Upper lobe of left lung (tissue), 6 donors: Measurements from ENCODE around the gene CRELD2. TPM values are rescaled to one million over a fixed set of nuclear protein-coding genes. Genes with fewer than 3 reads are reported as not detected.
A peak's percentile ranks its signal among the peaks of the same experiment; 100 is the strongest.

ENCODE experiments used
- ATAC-seq, 2 donors: fragments of 200-7000 bp; cut with Tn5 transposase; one replicate each; pipeline ENCODE4 v1.9.1; 2022; ENCODE audit warnings: mild to moderate bottlenecking in 2 of 2, moderate library complexity in 2 of 2; ENCODE audit not compliant: low FRiP score in 2 of 2
- DNase-seq, 2 donors: peaks; one replicate each; pipeline ENCODE4 v3.0.0-alpha.2; 2019 to 2020
- H3K27ac ChIP-seq, 4 donors: fragments of 200-600 bp; sonication (generic); one replicate each; pipeline ENCODE4 v1.5.1; 2016 to 2019
- H3K27me3 ChIP-seq, 4 donors: fragments of 200-600 bp; sonication (generic); one replicate each; pipeline ENCODE4 v1.5.1; 2017 to 2019
- H3K36me3 ChIP-seq, 4 donors: fragments of 200-600 bp; sonication (generic); one replicate each; pipeline ENCODE4 v1.5.1; 2016 to 2019
- H3K4me1 ChIP-seq, 4 donors: fragments of 200-600 bp; sonication (generic); one replicate each; pipeline ENCODE4 v1.5.1; 2018 to 2019
- H3K4me3 ChIP-seq, 4 donors: fragments of 200-600 bp; sonication (generic); one replicate each; pipeline ENCODE4 v1.5.1; 2017 to 2019; ENCODE audit warnings: mild to moderate bottlenecking in 2 of 4, moderate library complexity in 1 of 4
- H3K9me3 ChIP-seq, 4 donors: fragments of 200-600 bp; sonication (generic); one replicate each; pipeline ENCODE4 v1.5.1; 2018 to 2019
- EP300 ChIP-seq, 4 donors: sonication (generic); formaldehyde crosslinking; IDR thresholded peaks; one replicate each; pipeline ENCODE4 v1.5.1; 2017; ENCODE audit warnings: antibody characterized with exemption in 4 of 4, control low read depth in 2 of 4
- POLR2A ChIP-seq, 4 donors: fragments of 450-650 bp; IDR thresholded peaks; one replicate each; pipeline ENCODE4 v1.5.1; 2016 to 2017; ENCODE audit warnings: antibody characterized with exemption in 4 of 4, mild to moderate bottlenecking in 2 of 4
- POLR2AphosphoS5 ChIP-seq, 2 donors: sonication (generic); formaldehyde crosslinking; IDR thresholded peaks; one replicate each; pipeline ENCODE4 v1.5.1; 2017; ENCODE audit warnings: antibody characterized with exemption in 2 of 2
- WGBS, 2 donors: methylation state at CpG; one replicate each; pipeline ENCODE4 v1.1.5; 2017 to 2018; 5-methylcytosine and 5-hydroxymethylcytosine counted together
- total RNA-seq, 6 donors: library from RNA; depleted of rRNA in 4 of 6; stranded (reverse); fragments of >200 nt in 4 of 6; gene quantifications; one replicate each; pipeline versions ENCODE4 v1.1.0 to v1.2.1, GENCODE V29; 2016 to 2021
- TF ChIP-seq, protein P1 (sequence below), 6 experiments: fragments of 450-650 bp in 4 of 6; fragments of 200-600 bp in 2 of 6; sonication (generic) in 2 of 6; IDR thresholded peaks; one replicate each; pipeline ENCODE4 v1.5.1; 2016 to 2019; ENCODE audit warnings: antibody characterized with exemption in 6 of 6
- donor health status: DM: no; HTN: no; CAD: no; lungs with moderate emphysema.
- donor health status: DM: no; HTN: yes; CAD: no; lungs with severe emphysema.

CRELD2 gene
- total RNA-seq, 6 donors from 2014 or later, result 31.2 to 72.6 (median 46.9) TPM

DNA sequence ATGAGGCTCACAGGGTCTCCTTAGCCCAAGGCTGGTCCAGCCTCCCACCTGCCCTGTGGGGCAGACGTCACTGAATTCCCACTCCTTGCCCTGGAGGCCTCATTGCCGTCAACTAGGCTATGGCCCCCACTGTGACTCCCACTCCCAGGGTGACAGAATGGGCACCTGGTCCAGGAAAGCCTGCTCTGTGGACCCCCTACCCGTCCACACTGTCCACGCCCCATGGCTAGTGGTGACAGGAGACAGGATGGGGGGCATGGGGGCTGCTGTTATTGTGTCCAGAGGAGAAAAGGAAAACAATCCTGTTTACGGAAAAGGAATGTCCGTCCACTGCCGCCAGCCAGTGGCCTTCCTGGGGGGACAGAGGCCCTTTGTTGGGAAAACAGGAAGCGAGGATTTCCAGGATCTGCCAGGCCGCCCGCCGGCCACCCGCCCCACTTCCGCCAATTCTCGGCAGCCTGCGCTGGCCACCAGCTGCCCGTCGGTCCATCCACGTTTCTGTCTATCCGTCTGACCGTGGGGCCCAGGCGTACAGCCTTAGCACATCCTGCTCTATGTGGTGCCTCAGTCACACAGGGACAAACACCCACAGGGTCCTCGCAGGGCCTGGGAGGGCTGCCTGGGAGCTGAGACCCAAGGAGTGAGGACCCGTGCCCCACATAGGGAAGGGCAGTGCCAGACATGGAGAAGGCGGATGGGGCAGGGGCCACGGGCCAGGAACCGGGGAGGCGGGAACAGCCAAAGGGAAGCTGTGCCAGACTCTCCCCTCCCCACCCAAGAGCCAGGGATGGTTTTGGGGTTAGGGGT lies 19.5 kb downstream of the CRELD2 start:
- Histone ChIP-seq H3K9me3 (no peaks in the 10 kb centered on the region), H3K4me3 (peak overlapping the region in 1 of 4 donors; percentile 61), H3K27ac (peak overlapping the region; percentile 95 to 100 (median 98)), H3K27me3 (no peaks in the 10 kb centered on the region), H3K36me3 (no peaks in the 10 kb centered on the region), H3K4me1 (peaks cover 38 to 63% (median 44%) of the 10 kb centered on the region in 4 donors)
- WGBS, 2 donors, result 59 to 79% methylated on average over 10 to 27 of the region's 27 CpGs
- TF ChIP-seq POLR2AphosphoS5 (IDR thresholded peaks at IDR 0.05), result peak; percentile 86 to 94
- TF ChIP-seq EP300 (IDR thresholded peaks at IDR 0.05), result peak in 3 of 4 donors; percentile 85 to 90 (median 85)
- TF ChIP-seq POLR2A (IDR thresholded peaks at IDR 0.05), result no peak
- TF ChIP-seq, protein P1, sequence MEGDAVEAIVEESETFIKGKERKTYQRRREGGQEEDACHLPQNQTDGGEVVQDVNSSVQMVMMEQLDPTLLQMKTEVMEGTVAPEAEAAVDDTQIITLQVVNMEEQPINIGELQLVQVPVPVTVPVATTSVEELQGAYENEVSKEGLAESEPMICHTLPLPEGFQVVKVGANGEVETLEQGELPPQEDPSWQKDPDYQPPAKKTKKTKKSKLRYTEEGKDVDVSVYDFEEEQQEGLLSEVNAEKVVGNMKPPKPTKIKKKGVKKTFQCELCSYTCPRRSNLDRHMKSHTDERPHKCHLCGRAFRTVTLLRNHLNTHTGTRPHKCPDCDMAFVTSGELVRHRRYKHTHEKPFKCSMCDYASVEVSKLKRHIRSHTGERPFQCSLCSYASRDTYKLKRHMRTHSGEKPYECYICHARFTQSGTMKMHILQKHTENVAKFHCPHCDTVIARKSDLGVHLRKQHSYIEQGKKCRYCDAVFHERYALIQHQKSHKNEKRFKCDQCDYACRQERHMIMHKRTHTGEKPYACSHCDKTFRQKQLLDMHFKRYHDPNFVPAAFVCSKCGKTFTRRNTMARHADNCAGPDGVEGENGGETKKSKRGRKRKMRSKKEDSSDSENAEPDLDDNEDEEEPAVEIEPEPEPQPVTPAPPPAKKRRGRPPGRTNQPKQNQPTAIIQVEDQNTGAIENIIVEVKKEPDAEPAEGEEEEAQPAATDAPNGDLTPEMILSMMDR (IDR thresholded peaks at IDR 0.05), result no peak
- DNase-seq, result peak in 1 of 2 donors; percentile 86
- no peak for ATAC-seq

- H3K36me3 ChIP-seq, result no peaks in the 10 kb centered on the region
- 87 to 93% methylated on average over 3 to 13 of the region's 19 CpGs for WGBS, 2 donors
- H3K27me3 ChIP-seq, result no peaks in the 10 kb centered on the region
- peak overlapping the region; percentile 95 to 100 (median 98) for H3K27ac ChIP-seq
- peaks cover 31 to 56% (median 37%) of the 10 kb centered on the region in 4 donors for H3K4me1 ChIP-seq
- no peak overlapping the region for H3K4me3 ChIP-seq
- H3K9me3 ChIP-seq, result no peaks in the 10 kb centered on the region
- DNase-seq (peak in 1 of 2 donors; percentile 79), ATAC-seq (no peak)
- TF ChIP-seq POLR2A (IDR thresholded peaks at IDR 0.05), result no peak
- TF ChIP-seq, protein P1 (IDR thresholded peaks at IDR 0.05), result no peak
- no peak for TF ChIP-seq EP300 (IDR thresholded peaks at IDR 0.05)
- TF ChIP-seq POLR2AphosphoS5 (IDR thresholded peaks at IDR 0.05), result no peak
Observed at GRCh38 chr22:49938565-49939136, 20.2 kb downstream of the CRELD2 start.

DNA sequence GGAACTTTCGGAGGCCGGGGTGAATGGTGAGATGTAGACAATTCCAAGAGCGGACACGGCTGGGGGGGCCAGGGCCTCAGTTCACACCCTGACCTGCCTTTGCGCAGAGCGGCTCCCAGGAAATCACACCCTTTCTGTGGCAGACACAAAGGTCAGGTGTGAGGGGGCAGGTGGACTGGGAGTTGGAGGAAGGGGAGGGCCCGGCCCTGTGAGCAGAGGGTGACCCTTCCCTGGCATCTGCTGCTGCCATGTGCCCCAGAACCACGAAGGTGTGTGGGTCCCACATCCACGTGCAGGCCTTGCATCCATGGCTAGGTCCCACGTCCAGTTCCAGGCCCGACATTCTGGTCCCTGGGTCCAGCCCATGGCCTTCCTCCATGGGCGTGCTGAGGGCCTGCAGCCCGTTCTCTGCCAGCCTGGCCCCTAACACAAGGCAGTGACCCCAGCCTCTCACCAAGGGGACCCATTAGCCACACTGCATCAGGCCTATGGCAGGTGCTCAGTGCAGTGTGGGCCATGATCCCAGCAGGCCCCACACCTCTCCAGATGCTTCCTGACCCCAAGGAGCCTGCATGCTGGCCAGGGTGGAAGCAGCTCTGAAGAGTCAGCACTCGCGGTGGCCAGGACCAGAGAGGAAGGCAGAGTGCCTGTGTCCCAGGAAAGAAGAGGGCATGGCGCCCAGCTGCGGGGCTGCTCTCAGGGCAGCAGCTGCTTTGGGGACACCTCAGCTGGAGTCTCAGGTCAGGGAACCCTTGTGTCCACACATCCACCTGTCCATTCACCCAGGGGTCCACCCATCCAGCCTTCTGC lies 23.3 kb downstream of the CRELD2 start:
- 91 to 93% methylated on average over 9 to 15 of the region's 17 CpGs for WGBS, 2 donors

More for the DNA sequence above, 23.3 kb downstream of the CRELD2 start:
- peak in 1 of 2 donors; percentile 69 for DNase-seq
- Histone ChIP-seq H3K4me1 (peaks cover 19 to 42% (median 23%) of the 10 kb centered on the region in 4 donors), H3K27ac (no peak overlapping the region), H3K4me3 (no peak overlapping the region), H3K27me3 (no peaks in the 10 kb centered on the region), H3K9me3 (no peaks in the 10 kb centered on the region), H3K36me3 (no peaks in the 10 kb centered on the region)
- TF ChIP-seq EP300 (IDR thresholded peaks at IDR 0.05), result no peak
- no peak for TF ChIP-seq POLR2AphosphoS5 (IDR thresholded peaks at IDR 0.05)
- TF ChIP-seq, protein P1 (IDR thresholded peaks at IDR 0.05), result no peak
- no peak for TF ChIP-seq POLR2A (IDR thresholded peaks at IDR 0.05)
- no peak for ATAC-seq
